Stimulated activated effector memory CD8-positive, alpha-beta T cell treated with anti-CD3 and anti-CD28 coated beads, Interleukin-12 subunit alpha, Interleukin-12 subunit beta, amount 100 ng/mL, for 72 hours (primary cell): ENCODE data around the gene SUPT20H.

Experiments
- ATAC-seq: fragments of 150-1000 bp; cut with Tn5 transposase; 2 replicates; pipeline ENCODE4 v1.10.0; 2021
- DNase-seq, 2 donors: peaks; one replicate each; pipeline ENCODE4 v3.0.0; 2021 to 2022; ENCODE audit warnings: low spot score in 2 of 2
- H3K27ac Mint-ChIP-seq: one replicate; pipeline ENCODE4 v1.8.0; 2022; ENCODE audit warnings: mild to moderate bottlenecking, mixed read lengths
- H3K36me3 Mint-ChIP-seq: one replicate; pipeline ENCODE4 v1.8.0; 2022; ENCODE audit warnings: mild to moderate bottlenecking, mixed read lengths
- H3K4me1 Mint-ChIP-seq: one replicate; pipeline ENCODE4 v1.8.0; 2022; ENCODE audit warnings: mixed read lengths
- H3K4me3 Mint-ChIP-seq: one replicate; pipeline ENCODE4 v1.8.0; 2022; ENCODE audit warnings: mild to moderate bottlenecking, mixed read lengths
- H3K9me3 Mint-ChIP-seq: one replicate; pipeline ENCODE4 v1.8.0; 2022; ENCODE audit warnings: mixed read lengths

SUPT20H gene

DNA sequence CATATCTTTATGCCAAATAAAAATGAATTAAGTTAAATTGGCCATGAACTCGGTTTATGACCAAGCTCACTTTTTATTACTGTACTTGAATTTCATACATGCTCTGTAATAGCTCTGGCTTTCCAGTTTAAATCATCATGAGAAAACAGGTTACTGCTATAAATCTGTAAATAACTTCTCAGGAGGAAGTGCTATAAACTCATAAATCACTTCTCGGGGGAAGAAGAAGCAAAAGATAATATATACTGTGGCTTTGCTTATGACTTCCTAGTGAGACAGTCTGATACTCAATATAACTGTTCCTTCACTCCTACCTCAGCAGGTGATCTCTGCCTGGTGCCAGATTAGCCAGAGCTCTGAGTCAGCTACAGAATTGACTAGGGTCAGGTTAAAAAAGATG lies 12.5 kb downstream of the SUPT20H start:
- ATAC-seq (no peak), DNase-seq (no peak)
- peaks cover 84% of the 10 kb centered on the region for H3K36me3 Mint-ChIP-seq
- H3K4me1 Mint-ChIP-seq: peaks cover 2% of the 10 kb centered on the region
- H3K27ac Mint-ChIP-seq: no peak overlapping the region
- no peaks in the 10 kb centered on the region for H3K9me3 Mint-ChIP-seq
- no peak overlapping the region for H3K4me3 Mint-ChIP-seq

DNA sequence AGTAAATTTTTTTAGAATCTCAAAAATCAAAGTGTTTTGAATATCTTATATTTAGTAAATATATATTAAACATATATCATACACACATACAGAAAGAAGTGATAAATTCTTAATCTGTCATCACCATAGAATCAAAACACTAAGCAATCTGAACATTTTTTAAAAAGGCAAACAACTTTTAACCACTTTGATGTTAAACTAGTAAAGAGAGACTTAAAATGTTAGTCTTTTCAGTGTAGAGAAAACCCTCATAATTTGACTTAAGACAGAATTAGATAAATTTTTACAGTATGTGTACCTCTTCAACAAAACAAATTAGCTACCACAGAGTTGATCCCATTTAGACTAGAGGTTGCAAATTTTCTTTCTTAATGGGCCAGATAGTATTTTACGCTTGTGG lies 13.4 kb downstream of the SUPT20H start:
- H3K4me3 Mint-ChIP-seq: no peak overlapping the region
- no peaks in the 10 kb centered on the region for H3K9me3 Mint-ChIP-seq
- H3K27ac Mint-ChIP-seq: no peak overlapping the region
- no peaks in the 10 kb centered on the region for H3K4me1 Mint-ChIP-seq
- ATAC-seq (no peak), DNase-seq (no peak)
- H3K36me3 Mint-ChIP-seq: peaks cover 94% of the 10 kb centered on the region

DNA sequence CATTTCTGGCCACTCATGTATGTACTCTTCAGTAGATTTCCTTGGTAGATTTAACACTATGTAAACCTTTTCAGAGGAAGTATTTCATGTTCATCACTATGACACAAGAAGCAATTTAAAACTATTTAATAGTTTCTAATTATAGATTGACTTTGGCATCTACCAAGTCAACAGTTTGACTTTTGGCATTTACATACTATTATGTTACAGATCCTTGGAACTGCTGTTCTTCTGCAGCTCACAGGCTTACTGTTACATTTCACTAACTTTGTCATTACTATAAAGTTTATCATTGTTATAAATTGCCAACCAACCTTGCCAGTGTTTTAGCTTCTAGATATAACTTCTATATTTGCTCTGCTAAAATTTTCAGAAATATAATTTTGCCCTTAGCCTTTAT lies 18.7 kb downstream of the SUPT20H start:
- no peak overlapping the region for H3K4me3 Mint-ChIP-seq
- H3K36me3 Mint-ChIP-seq: peaks cover 97% of the 10 kb centered on the region
- DNase-seq: no peak
- H3K9me3 Mint-ChIP-seq: no peaks in the 10 kb centered on the region
- no peak for ATAC-seq
- H3K27ac Mint-ChIP-seq: no peak overlapping the region
- no peaks in the 10 kb centered on the region for H3K4me1 Mint-ChIP-seq

DNA sequence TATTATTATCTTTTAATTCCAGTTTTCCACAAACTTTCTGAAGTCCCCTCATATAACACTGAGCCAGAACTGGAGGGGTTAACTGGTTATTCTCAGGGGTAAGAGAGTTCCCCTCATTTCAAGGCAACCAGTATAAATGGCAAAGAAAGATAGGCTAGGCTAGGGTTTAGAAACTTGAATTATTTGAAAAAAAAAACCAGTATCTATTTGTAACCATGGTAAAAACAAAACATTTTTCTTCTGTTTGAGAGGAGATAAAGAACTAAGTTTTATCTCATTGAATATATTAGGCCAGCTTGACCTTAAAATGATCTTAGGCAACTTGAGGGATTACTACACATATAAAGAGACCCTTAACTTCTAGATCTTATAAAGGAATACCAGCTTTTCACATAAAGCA lies 19.6 kb downstream of the SUPT20H start:
- ATAC-seq (no peak), DNase-seq (no peak)
- Mint-ChIP-seq H3K27ac (no peak overlapping the region), H3K36me3 (peaks cover 100% of the 10 kb centered on the region), H3K9me3 (no peaks in the 10 kb centered on the region), H3K4me1 (no peaks in the 10 kb centered on the region), H3K4me3 (no peak overlapping the region)

DNA sequence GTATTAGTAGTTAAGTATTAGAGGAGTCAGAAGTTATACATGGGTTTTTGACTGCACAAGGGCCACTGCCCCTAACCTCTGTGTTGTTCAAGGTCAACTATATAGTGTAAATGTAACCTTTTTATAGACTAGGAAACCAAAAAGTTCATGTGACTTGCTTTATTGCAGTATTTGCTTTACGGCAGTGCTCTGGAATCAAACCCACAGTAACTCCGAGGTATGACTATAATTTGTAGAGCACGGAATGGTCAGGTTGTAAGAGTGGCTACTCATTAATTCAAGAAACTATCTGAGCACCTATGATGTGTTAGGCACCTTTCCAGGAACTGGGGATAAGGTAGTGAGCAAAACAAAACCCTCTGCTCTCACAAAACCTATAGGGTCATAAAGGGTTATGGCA lies 22.2 kb downstream of the SUPT20H start:
- H3K27ac Mint-ChIP-seq: no peak overlapping the region
- H3K4me1 Mint-ChIP-seq: no peaks in the 10 kb centered on the region
- H3K4me3 Mint-ChIP-seq: no peak overlapping the region
- peaks cover 96% of the 10 kb centered on the region for H3K36me3 Mint-ChIP-seq
- DNase-seq (no peak), ATAC-seq (no peak)
- no peaks in the 10 kb centered on the region for H3K9me3 Mint-ChIP-seq

DNA sequence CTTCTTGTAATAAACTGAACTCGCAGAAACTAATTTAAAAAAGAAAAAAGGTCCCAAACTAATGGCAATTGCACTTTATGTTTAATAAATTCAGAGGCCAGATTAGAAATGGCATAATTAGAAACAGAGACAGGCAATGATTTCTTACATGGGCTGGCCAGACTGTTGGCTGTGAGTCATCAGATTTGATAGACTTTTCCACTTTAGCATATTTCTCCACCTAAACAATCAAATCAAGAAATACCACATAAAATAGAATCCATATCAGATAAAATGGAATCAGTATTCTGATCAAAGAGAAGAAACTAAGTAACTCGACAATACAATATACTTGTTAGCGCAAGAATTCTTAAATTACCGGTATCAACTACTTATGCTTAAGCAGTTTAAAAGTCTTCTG lies 29.9 kb downstream of the SUPT20H start:
- no peak for DNase-seq
- peaks cover 96% of the 10 kb centered on the region for H3K36me3 Mint-ChIP-seq
- no peak overlapping the region for H3K27ac Mint-ChIP-seq
- no peak overlapping the region for H3K4me3 Mint-ChIP-seq
- no peak for ATAC-seq
- no peaks in the 10 kb centered on the region for H3K9me3 Mint-ChIP-seq
- H3K4me1 Mint-ChIP-seq: peaks cover 5% of the 10 kb centered on the region

DNA sequence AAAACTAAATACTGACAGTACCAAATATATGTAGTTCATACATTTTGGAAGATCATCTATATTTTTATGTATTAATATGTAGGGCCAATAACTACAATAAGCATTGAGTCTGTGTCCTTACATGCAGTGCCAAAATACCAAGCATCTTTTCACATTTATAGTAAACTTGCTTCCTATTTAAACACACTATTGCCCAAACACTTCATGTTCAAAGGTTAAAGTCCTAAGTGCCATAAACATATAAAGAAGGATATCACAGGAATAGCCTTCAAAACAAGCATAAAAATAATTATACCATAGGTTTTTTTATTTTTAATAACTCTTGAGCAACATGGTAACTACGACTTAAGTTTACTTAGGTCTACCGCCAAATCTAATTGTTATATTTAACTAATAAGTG lies 31.8 kb downstream of the SUPT20H start:
- no peak overlapping the region for H3K27ac Mint-ChIP-seq
- H3K36me3 Mint-ChIP-seq: peaks cover 100% of the 10 kb centered on the region
- no peak for DNase-seq
- ATAC-seq: no peak
- no peaks in the 10 kb centered on the region for H3K9me3 Mint-ChIP-seq
- H3K4me1 Mint-ChIP-seq: peaks cover 5% of the 10 kb centered on the region
- H3K4me3 Mint-ChIP-seq: no peak overlapping the region

DNA sequence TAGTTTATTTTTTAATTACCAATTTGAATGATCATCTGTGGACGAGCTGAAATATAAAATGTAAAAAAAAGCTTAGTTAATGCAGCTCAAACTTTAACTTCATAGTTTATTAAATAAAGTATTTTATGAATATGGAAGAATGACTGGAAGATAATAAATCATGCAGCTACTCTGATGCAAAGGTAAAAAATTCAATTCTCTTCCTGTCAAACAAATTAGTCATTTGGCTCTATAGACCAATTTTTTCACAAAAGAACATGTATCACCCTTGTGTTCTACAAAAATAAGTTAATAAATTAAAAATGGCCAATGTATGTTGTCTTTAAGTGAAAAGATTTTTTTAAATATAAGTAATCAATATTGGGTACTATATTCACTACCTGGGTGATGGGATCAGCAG lies 32.7 kb downstream of the SUPT20H start:
- Mint-ChIP-seq H3K36me3 (peaks cover 100% of the 10 kb centered on the region), H3K27ac (no peak overlapping the region), H3K4me1 (peaks cover 2% of the 10 kb centered on the region), H3K4me3 (no peak overlapping the region), H3K9me3 (no peaks in the 10 kb centered on the region)
- DNase-seq: no peak
- no peak for ATAC-seq

DNA sequence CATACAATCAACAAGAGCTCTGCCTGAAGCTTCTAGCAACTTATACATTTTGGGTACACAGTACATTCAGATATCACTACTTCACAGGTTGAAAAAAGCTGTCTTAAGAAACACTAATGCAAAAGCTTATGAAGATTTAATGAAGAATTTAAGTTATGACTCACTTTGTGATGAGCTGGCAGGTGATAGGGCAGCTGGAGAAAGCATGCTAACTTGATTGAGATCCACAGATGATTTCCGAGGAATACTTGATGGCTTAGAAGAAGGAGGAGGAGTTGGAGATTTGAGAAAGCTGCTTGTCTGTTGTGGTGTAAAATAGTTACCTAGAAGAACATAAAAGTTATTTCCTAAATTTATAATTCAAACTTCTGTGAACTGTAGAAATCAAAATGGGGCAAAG lies 35.6 kb downstream of the SUPT20H start:
- DNase-seq: no peak

DNA sequence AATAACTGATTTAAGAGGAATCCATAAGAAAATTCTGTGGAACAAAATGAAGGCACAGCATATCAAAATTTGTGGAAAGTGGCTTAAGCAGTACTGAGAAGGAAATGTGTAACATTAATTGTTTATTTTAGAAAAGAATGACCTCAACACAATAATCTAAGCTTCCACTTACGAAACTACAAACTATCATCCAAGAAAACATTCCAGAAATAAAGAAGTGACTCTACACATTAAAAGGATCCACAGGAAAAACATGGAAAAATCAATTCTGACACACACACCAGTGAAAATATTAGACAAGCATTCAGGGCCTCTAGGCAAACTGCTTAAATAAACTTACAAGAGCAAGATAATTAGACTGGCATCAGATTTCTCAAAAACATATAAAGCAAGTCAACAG lies 44.9 kb downstream of the SUPT20H start:
- ATAC-seq: no peak
- Mint-ChIP-seq H3K36me3 (peaks cover 96% of the 10 kb centered on the region), H3K9me3 (no peaks in the 10 kb centered on the region), H3K27ac (no peak overlapping the region), H3K4me3 (no peak overlapping the region), H3K4me1 (no peaks in the 10 kb centered on the region)
- no peak for DNase-seq

More for the DNA sequence above, 35.6 kb downstream of the SUPT20H start:
- no peak for ATAC-seq
- Mint-ChIP-seq H3K4me3 (no peak overlapping the region), H3K36me3 (peaks cover 97% of the 10 kb centered on the region), H3K4me1 (no peaks in the 10 kb centered on the region), H3K27ac (no peak overlapping the region), H3K9me3 (no peaks in the 10 kb centered on the region)

DNA sequence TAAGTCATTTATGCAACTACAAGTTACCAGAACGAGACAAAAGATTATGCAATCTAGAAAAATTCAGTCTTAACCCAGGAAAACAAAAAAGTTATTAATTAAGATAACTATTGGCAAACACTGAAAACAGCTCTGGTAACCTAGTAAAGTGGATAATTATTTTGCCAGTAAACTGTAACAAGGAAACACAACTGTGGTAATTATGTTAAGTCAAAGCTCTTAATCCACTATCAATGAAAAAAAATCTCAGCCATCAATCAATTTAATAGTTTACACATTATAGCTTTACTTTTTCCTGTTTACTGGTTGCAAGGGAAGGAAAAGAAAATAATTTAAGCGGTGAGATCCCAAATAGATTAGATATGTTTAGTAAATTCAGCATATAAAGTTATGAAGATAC lies 47.7 kb downstream of the SUPT20H start:
- Mint-ChIP-seq H3K4me3 (no peak overlapping the region), H3K4me1 (peaks cover 5% of the 10 kb centered on the region), H3K36me3 (peaks cover 100% of the 10 kb centered on the region), H3K9me3 (no peaks in the 10 kb centered on the region), H3K27ac (no peak overlapping the region)
- ATAC-seq (no peak), DNase-seq (no peak)

DNA sequence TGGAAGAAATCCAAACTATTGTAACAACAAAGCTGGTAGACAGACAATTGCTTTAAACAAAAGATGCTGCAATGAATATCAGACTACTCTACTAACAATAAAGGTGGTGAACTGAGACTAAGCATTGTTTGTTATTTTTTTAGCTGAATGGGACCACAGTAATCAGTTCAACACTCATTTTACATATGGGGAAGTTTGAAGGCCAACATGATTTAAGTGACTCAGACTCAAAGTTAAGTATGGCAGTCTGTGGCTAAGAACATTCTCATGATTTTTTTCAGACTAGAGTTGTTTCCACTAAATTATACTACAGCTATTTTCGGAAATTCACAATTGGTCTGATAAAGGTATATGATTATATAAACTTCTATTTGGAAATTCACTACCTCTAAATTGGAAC lies 48.5 kb downstream of the SUPT20H start:
- Mint-ChIP-seq H3K36me3 (peaks cover 100% of the 10 kb centered on the region), H3K27ac (no peak overlapping the region), H3K4me1 (peaks cover 5% of the 10 kb centered on the region), H3K9me3 (no peaks in the 10 kb centered on the region), H3K4me3 (no peak overlapping the region)
- ATAC-seq: no peak
- DNase-seq: no peak

DNA sequence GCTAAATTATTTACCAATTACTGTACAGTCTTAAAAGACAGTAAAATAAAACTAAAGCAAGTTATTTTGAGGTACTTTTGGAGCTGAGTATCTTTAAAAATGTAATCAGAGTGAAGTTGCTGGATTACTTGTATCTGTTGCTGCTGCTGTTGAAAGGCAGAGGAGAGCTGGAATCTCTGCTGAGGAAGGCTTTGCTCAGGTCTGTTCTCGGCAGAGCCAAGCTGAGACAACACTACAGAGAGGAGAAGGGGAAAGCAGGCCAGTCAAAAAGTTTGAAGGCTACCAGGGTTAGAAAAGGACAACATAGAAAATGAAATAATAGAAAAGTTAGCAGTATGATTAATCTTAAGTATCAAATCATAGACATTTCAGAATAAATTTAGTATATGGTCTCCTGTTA lies 49.1 kb downstream of the SUPT20H start:
- Mint-ChIP-seq H3K4me1 (peaks cover 5% of the 10 kb centered on the region), H3K36me3 (peaks cover 100% of the 10 kb centered on the region), H3K27ac (no peak overlapping the region), H3K4me3 (no peak overlapping the region), H3K9me3 (no peaks in the 10 kb centered on the region)
- no peak for ATAC-seq
- no peak for DNase-seq

DNA sequence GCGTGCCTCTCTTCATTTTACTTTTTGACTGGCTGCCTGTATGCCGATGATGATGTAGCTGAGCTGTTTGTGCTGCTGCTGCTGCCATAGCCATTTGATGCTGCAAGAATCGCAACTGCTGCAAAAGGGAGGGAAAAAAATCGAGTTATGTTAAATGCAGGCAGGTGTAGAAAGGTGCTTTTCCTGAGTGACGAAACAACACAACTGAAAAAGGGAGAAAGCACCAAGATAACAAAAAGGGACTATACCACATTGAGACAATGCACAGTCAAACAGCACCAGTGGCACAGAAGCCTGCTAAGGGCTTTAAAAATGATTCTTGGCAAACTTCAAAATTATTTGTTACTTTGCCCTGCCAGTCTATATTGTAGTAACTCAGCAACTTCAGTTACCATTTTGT lies 49.8 kb downstream of the SUPT20H start:
- Mint-ChIP-seq H3K4me1 (peaks cover 5% of the 10 kb centered on the region), H3K9me3 (no peaks in the 10 kb centered on the region), H3K36me3 (peaks cover 100% of the 10 kb centered on the region), H3K4me3 (no peak overlapping the region), H3K27ac (no peak overlapping the region)
- DNase-seq (no peak), ATAC-seq (no peak)

DNA sequence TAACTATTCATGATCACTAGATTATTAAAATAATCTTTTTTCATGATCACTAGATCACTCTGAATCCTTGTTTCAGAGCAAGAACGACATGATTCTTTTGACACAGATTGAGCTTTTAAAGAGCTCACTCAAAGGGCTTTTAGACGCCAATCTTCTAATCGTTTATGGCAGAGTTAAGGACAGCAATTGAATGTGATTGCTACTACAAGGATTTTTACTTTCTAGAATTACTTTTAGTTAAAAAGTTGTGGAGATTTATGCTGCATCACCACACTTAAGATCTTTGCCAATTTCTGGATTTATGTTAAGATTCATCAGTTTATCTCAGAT lies 57.6 kb downstream of the SUPT20H start:
- Mint-ChIP-seq H3K4me3 (peak overlapping the region; percentile 99), H3K9me3 (no peaks in the 10 kb centered on the region), H3K4me1 (peaks cover 22% of the 10 kb centered on the region), H3K27ac (peak overlapping the region; percentile 100), H3K36me3 (peaks cover 92% of the 10 kb centered on the region)
- no peak for DNase-seq
- no peak for ATAC-seq

DNA sequence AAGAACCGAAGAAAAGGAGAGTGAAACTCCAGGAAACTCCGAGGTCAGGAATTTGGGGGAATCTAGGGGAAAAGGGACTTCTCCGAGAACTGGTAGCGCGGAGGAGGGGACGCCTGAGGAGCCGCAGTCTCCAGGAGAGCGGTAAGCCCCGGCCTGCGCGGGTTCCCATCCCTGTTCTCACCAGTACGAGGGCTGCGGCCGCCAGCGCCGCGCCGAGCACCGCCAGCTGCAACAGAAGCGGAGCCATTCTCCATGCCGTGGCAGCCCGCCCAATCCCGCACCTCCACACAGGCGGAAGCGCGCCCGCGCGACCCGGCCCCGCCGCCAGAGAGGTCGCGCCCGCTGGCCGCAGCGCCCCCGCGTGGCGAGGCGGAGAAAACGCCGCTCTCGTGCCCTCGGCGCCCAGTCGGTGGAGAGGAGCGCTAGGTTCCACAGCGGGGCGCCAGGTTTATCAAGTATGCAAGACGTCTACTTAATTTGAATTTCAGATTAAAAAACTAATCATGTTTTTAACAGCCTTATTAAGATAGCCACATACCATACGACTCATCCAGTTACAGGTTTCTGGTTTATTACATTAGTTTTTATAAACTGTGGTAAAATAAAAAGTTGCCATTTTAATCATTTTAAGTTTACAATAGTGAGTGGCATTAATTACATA lies 60.3 kb downstream of the SUPT20H start, which contains the start of gene ALG5:
Gene ALG5 (minus strand): TSS at position 287 of the 661 bp plus-strand sequence. CDS start 40 bp downstream, at position 247.
- H3K4me1 Mint-ChIP-seq: peaks cover 31% of the 10 kb centered on the region
- H3K27ac Mint-ChIP-seq: peak within 1 kb of the TSS; percentile 100
- ATAC-seq: peak; percentile 85
- H3K4me3 Mint-ChIP-seq: peak within 1 kb of the TSS; percentile 99
- DNase-seq: peak; percentile 95 to 96
- peaks cover 82% of the 10 kb centered on the region for H3K36me3 Mint-ChIP-seq
- no peaks in the 10 kb centered on the region for H3K9me3 Mint-ChIP-seq

DNA sequence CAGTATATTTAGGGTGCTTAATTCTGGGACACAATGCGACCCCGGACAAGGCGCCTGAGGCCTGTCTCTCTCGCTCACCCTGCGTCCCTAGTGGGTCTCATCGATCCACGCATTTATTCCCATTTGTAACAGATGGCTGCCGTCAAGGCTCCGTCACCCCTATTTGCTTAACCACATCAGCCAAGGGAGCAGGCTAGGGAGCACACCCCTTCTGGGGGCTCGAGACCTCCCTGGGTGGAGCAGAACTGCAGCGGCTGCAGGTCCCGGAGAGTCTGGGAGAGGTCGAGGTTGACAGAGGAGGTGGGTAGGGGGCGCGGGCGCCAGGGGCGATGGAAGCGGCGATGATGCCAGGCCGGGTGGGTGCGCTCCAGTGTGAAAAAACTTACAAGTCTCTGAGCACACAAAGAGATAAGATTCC lies 60.9 kb downstream of the SUPT20H start:
- DNase-seq: peak; percentile 12 to 60
- Mint-ChIP-seq H3K4me3 (peak overlapping the region; percentile 99), H3K27ac (peak overlapping the region; percentile 100), H3K36me3 (peaks cover 82% of the 10 kb centered on the region), H3K9me3 (no peaks in the 10 kb centered on the region), H3K4me1 (peaks cover 31% of the 10 kb centered on the region)
- ATAC-seq: peak; percentile 1
